ENCODE results near the gene PTPRK.

PTPRK gene

GRCh38 chr6:128389820-128390534 lies 130.4 kb downstream of the PTPRK start:
- no peak for TF ChIP-seq ZNF274 (IDR thresholded peaks at IDR 0.05; ENCODE audit: low read depth, low read length)

DNA sequence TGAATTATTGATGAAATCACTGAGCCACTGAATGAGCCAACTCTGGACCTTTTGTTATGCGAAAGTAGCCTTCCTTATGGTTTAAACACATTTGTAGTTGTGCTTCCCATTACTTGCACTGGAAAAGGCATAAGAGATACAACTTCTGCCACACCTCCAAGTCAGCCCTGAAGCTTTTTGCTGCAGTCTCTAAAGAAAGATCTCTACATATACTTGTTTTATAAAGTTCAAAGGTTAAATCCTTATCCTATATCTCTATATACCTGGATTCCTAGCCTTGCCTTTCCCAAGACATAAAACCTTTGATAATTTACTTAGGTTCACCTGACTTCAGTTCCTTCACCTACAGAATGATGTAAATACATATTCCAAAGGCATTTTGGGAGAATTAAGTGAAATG lies 132.0 kb downstream of the PTPRK start:
- no peak for TF ChIP-seq ZNF274 (IDR thresholded peaks at IDR 0.05; ENCODE audit: low read depth, low read length)

More at GRCh38 chr6:128389820-128390534, 130.4 kb downstream of the PTPRK start:
- no peak overlapping the region for H3K4me3 ChIP-seq (ENCODE audit: low read length)

GRCh38 chr6:128380891-128381290 lies 139.5 kb downstream of the PTPRK start:
- no peak for TF ChIP-seq ZNF274 (IDR thresholded peaks at IDR 0.05; ENCODE audit: low read depth, low read length)
- no peak overlapping the region for H3K4me3 ChIP-seq (ENCODE audit: low read length)

More for the DNA sequence above, 132.0 kb downstream of the PTPRK start:
- H3K4me3 ChIP-seq (ENCODE audit: low read length) = no peak overlapping the region

GRCh38 chr6:128379577-128379976 lies 140.8 kb downstream of the PTPRK start:
- H3K4me3 ChIP-seq (ENCODE audit: low read length) = no peak overlapping the region
- TF ChIP-seq ZNF274 (IDR thresholded peaks at IDR 0.05; ENCODE audit: low read depth, low read length) = no peak

DNA sequence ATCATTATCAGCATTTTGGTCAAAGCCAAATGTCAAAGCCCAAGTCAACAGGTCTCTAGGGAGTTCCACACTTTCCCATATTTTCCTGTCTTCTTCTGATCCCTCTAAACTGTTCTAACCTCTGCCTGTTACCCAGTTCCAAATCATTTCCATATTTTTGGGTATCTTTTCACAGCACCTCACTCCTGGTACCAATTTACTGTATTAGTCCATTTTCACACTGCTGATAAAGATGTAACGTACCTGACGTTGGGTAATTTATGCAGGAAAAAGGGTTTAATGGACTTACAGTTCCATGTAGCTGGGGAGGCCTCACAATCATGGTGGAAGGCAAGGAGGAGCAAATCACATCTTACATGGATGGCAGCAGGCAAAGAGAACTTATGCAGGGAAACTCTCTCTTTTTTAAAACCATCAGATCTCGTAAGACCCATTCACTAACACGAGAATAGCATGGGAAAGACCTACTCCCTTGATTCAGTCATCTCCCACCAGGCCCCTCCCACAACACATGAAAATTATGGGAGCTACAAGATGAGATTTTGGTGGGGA lies 143.4 kb downstream of the PTPRK start:
- H3K4me3 ChIP-seq (ENCODE audit: low read length) = no peak overlapping the region
- no peak for TF ChIP-seq ZNF274 (IDR thresholded peaks at IDR 0.05; ENCODE audit: low read depth, low read length)

DNA sequence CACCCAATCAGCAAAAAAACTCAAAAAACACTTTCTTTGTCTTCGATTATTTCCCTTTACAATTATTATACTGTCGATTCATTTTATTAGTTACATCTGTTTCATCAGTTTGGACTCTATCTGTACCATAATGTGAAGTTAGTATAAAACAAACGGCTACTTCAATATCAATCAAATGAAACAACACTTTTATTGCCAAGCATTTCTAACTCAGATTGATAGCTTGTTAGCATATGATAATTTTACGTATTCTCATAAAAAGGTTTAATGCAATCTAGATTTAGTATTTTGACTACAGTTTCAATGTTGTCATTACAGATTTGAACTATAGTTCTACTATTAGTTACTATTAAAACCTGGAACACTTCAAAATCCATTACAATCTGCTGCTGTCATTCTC lies 149.3 kb downstream of the PTPRK start:
- TF ChIP-seq ZNF274 (IDR thresholded peaks at IDR 0.05; ENCODE audit: low read depth, low read length) = no peak
- no peak overlapping the region for H3K4me3 ChIP-seq (ENCODE audit: low read length)

DNA sequence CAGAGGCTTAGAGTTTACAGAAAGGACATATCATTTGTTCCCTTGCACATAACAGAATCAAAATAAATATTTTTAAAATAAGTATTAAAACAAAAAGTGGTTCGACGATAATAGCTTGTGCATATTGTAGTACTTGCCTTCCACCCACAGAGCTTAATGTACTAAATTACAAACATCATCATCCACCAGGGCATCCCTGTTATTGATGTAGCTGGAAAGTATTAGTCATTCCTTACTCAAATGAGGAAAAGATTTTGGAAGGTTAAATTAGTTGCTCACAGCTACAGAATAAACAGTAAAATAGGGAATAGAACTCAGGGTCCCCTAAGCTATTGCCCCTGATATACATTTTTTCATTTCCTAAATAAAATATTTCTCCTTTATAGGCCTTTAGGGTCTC lies 150.3 kb downstream of the PTPRK start:
- TF ChIP-seq ZNF274 (IDR thresholded peaks at IDR 0.05; ENCODE audit: low read depth, low read length) = no peak
- H3K4me3 ChIP-seq (ENCODE audit: low read length) = no peak overlapping the region

DNA sequence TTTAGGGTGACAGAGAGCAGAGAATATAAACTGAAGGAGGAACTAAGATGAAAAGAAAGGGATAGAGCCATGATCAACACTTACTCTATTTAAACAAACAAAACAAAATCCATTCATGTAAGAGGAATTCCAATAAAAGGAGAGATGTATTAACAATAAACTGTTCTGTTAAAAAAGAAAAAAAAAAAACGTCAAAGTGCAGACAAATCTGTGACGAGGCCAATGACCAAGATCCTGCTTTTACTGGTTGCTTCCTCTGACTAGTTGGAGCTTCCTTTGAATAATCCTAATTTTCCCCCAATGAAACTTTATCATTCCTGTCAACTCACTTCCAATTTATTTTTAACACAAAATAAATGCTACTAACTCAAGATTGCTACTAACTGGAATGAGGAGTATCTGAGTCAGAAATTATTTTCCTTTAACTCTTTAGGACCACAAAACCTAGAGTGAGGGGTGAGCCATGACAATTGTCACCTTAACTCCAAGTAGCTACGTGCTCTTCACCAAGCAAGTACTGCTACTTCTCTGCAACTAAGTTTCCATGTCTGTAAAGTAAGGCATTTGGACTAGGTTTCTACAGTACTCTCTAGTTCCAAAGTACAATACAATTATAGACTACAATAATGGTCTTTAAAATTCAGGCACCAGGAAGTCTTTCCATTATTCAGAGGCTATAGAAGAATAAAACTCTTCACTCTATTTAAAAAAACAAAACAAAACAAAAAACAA lies 152.0 kb downstream of the PTPRK start:
- H3K4me3 ChIP-seq (ENCODE audit: low read length) = no peak overlapping the region
- no peak for TF ChIP-seq ZNF274 (IDR thresholded peaks at IDR 0.05; ENCODE audit: low read depth, low read length)

DNA sequence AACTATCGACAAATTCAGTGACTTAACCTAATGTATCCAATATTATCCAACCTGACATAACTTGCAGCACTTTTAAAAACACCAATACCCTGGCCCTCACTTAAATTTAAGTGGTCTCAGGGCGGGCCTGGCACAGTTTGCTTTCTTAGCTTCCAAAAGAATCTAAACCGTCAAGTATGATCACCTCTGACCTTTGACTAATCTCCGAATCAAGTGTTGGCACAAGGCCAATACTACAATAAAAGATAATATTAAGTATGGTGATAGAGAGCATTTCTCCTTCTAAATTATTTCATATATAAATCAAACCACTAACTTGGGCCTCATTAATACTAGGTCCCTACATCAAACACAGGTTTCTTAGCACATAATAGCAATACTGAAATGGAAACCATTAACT lies 153.0 kb downstream of the PTPRK start:
- TF ChIP-seq ZNF274 (IDR thresholded peaks at IDR 0.05; ENCODE audit: low read depth, low read length) = no peak
- no peak overlapping the region for H3K4me3 ChIP-seq (ENCODE audit: low read length)

DNA sequence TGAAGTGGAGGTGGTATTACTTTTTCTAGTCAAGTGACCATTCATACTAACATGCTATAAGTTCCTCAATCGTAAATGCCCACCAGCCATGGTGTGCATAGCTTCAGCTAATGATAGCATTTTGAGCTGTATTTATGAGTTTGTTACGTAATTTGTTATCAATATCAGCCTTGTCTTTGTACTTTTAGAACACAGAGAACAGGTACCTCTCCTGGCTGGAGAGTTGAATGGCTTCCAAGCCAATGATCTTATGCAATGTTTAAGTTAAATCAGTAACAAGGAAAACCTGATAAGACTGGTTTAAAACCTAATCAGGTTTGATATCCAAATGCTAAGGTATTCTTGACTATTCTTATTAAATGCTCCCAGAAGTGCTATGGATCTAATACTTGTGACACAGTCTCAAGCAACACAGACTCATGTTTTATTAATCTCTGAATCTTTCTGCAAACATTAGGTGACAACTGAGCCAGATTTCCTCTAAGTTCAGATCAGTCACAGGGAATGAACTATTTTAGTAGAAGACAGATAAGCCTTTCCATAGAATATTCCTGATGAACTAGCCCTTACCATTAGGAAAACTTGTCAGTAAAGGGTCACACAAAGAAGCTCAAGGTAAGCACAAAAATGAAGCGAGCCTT lies 154.8 kb downstream of the PTPRK start:
- TF ChIP-seq ZNF274 (IDR thresholded peaks at IDR 0.05; ENCODE audit: low read depth, low read length) = no peak
- H3K4me3 ChIP-seq (ENCODE audit: low read length) = no peak overlapping the region

- no peak overlapping the region for H3K4me3 ChIP-seq (ENCODE audit: low read length)
- TF ChIP-seq ZNF274 (IDR thresholded peaks at IDR 0.05; ENCODE audit: low read depth, low read length) = no peak
Observed at GRCh38 chr6:128364766-128365519, 155.5 kb downstream of the PTPRK start.

- no peak for TF ChIP-seq ZNF274 (IDR thresholded peaks at IDR 0.05; ENCODE audit: low read depth, low read length)
Observed at GRCh38 chr6:128363020-128363813, 157.2 kb downstream of the PTPRK start.

GRCh38 chr6:128361378-128361777 lies 159.0 kb downstream of the PTPRK start:
- no peak for TF ChIP-seq ZNF274 (IDR thresholded peaks at IDR 0.05; ENCODE audit: low read depth, low read length)
- H3K4me3 ChIP-seq (ENCODE audit: low read length) = no peak overlapping the region

More at GRCh38 chr6:128363020-128363813, 157.2 kb downstream of the PTPRK start:
- H3K4me3 ChIP-seq (ENCODE audit: low read length) = no peak overlapping the region
